CD14-positive monocyte (primary cell): ENCODE measurements around the gene DIAPH2. TPM values are rescaled to one million over a fixed set of nuclear protein-coding genes. Genes with fewer than 3 reads are reported as not detected.

ENCODE experiments used
- DNase-seq, 3 donors: peaks; one replicate each; pipeline ENCODE4 v3.0.0-alpha.2; 2011 to 2022
- H2AFZ ChIP-seq: 2 replicates; pipeline ENCODE4 v1.6.0; 2012; ENCODE audit warnings: mild to moderate bottlenecking, low read depth, low read length, inconsistent platforms; ENCODE audit not compliant: insufficient read depth, poor library complexity, severe bottlenecking
- H3K27ac ChIP-seq, 2 donors: 1 replicate in 1 of 2; 2 replicates in 1 of 2; pipeline ENCODE4 v1.5.1; 2012 to 2013; ENCODE audit warnings: low read length in 2 of 2, control low read depth in 1 of 2, inconsistent platforms in 1 of 2, low read depth in 1 of 2, mild to moderate bottlenecking in 1 of 2
- H3K27me3 ChIP-seq, 2 donors: one replicate each; pipeline versions ENCODE4 v1.6.0 to v1.6.1; 2011 to 2013; ENCODE audit warnings: low read length in 2 of 2; ENCODE audit not compliant: control insufficient read depth in 2 of 2, insufficient read depth in 2 of 2
- H3K36me3 ChIP-seq, 2 donors: replicated peaks in 1 of 2; 1 replicate in 1 of 2; 2 replicates in 1 of 2; pipeline versions ENCODE4 v1.5.1 to v1.6.1; 2012 to 2013; ENCODE audit warnings: low read length in 2 of 2, control low read depth in 1 of 2, inconsistent platforms in 1 of 2, mild to moderate bottlenecking in 1 of 2; ENCODE audit not compliant: insufficient read depth in 2 of 2, control insufficient read depth in 1 of 2
- H3K4me1 ChIP-seq, 2 donors: 1 replicate in 1 of 2; 2 replicates in 1 of 2; pipeline versions ENCODE4 v1.5.1 to v1.6.1; 2012 to 2013; ENCODE audit warnings: low read length in 2 of 2, control low read depth in 1 of 2, inconsistent platforms in 1 of 2, mild to moderate bottlenecking in 1 of 2, moderate library complexity in 1 of 2; ENCODE audit not compliant: insufficient read depth in 2 of 2, control insufficient read depth in 1 of 2
- H3K4me2 ChIP-seq: replicated peaks from 2 replicates; pipeline ENCODE3; 2012; ENCODE audit warnings: low read length, moderate library complexity, mild to moderate bottlenecking; ENCODE audit not compliant: poor library complexity, severe bottlenecking; ENCODE audit errors: extremely low read depth
- H3K4me3 ChIP-seq, 3 experiments: fragments of 200-600 bp in 1 of 3; sonication (generic) in 1 of 3; replicated peaks in 1 of 3; 1 replicate in 2 of 3; 2 replicates in 1 of 3; pipeline ENCODE4 v1.5.1; 2011 to 2013; ENCODE audit warnings: low read length in 3 of 3, mild to moderate bottlenecking in 3 of 3, control low read depth in 2 of 3, low read depth in 2 of 3, inconsistent platforms in 1 of 3, moderate library complexity in 1 of 3
- H3K79me2 ChIP-seq: 2 replicates; pipeline ENCODE4 v1.6.0; 2012; ENCODE audit warnings: mild to moderate bottlenecking, control low read depth, inconsistent platforms, low read length, moderate library complexity; ENCODE audit not compliant: insufficient read depth
- H3K9ac ChIP-seq: 2 replicates; pipeline ENCODE4 v1.6.0; 2017; ENCODE audit warnings: low read length, mild to moderate bottlenecking; ENCODE audit not compliant: insufficient read depth, poor library complexity, severe bottlenecking
- H3K9me3 ChIP-seq, 2 donors: replicated peaks in 1 of 2; 1 replicate in 1 of 2; 2 replicates in 1 of 2; pipeline versions ENCODE4 v1.5.1 to v1.6.1; 2012 to 2013; ENCODE audit warnings: low read length in 2 of 2, control low read depth in 1 of 2; ENCODE audit not compliant: control insufficient read depth in 1 of 2, insufficient read depth in 1 of 2
- H4K20me1 ChIP-seq: 2 replicates; pipeline ENCODE4 v1.6.0; 2012; ENCODE audit warnings: mild to moderate bottlenecking, low read length, control low read depth, moderate library complexity; ENCODE audit not compliant: insufficient read depth
- H3K27ac Mint-ChIP-seq, 7 donors: one replicate each; pipeline ENCODE4 v1.8.0; 2020; ENCODE audit warnings: mild to moderate bottlenecking in 7 of 7, mixed read lengths in 7 of 7, moderate library complexity in 6 of 7, inconsistent platforms in 2 of 7
- H3K27me3 Mint-ChIP-seq, 3 donors: one replicate each; pipeline ENCODE4 v1.8.0; 2021 to 2022; ENCODE audit warnings: low read depth in 3 of 3, mild to moderate bottlenecking in 3 of 3, mixed read lengths in 3 of 3, moderate library complexity in 3 of 3, inconsistent platforms in 1 of 3
- H3K36me3 Mint-ChIP-seq, 2 donors: one replicate each; pipeline ENCODE4 v1.8.0; 2020; ENCODE audit warnings: mixed read lengths in 2 of 2, inconsistent platforms in 1 of 2, mild to moderate bottlenecking in 1 of 2
- H3K4me1 Mint-ChIP-seq: one replicate; pipeline ENCODE4 v1.8.0; 2020; ENCODE audit warnings: mild to moderate bottlenecking, mixed read lengths
- H3K4me3 Mint-ChIP-seq, 2 donors: one replicate each; pipeline ENCODE4 v1.8.0; 2020; ENCODE audit warnings: mild to moderate bottlenecking in 2 of 2, mixed read lengths in 2 of 2, moderate library complexity in 1 of 2
- H3K9me3 Mint-ChIP-seq, 7 donors: one replicate each; pipeline ENCODE4 v1.8.0; 2020 to 2022; ENCODE audit warnings: mixed read lengths in 7 of 7, mild to moderate bottlenecking in 6 of 7, moderate library complexity in 6 of 7, inconsistent platforms in 2 of 7
- CTCF ChIP-seq: fragments of 200-600 bp; IDR thresholded peaks from one replicate; pipeline ENCODE4 v1.8.0; 2022; ENCODE audit warnings: antibody characterized with exemption, mild to moderate bottlenecking
- WGBS: methylation state at CpG from one replicate; pipeline ENCODE4 v1.1.5; 2013; ENCODE audit warnings: missing lambda C conversion rate; ENCODE audit not compliant: insufficient coverage; 5-methylcytosine and 5-hydroxymethylcytosine counted together
- intact Hi-C, 2 donors: fragments of 100-400 bp; cut with micrococcal nuclease; formaldehyde crosslinking; loops; one replicate each; pipeline versions ENCODE4 v1.15.0 to v1.15.1; 2023
- polyA plus RNA-seq, 3 donors: library from polyadenylated mRNA; depleted of rRNA in 1 of 3; unstranded in 2 of 3; stranded (reverse) in 1 of 3; fragments of 300-500 nt in 2 of 3; fragments of >200 nt in 1 of 3; fragmentation: Illumina TruSeq in 2 of 3; gene quantifications; 1 replicate in 2 of 3; 2 replicates in 1 of 3; pipeline ENCODE4 v1.2.3, GENCODE V29; 2012 to 2021

The DIAPH2 gene
- polyA plus RNA-seq, 3 donors: 9.5 to 20.5 (median 11.4) TPM

GRCh38 chrX:97070346-97070745 is 385.7 kb downstream of the DIAPH2 start:
- Histone ChIP-seq H3K4me3 (no peak overlapping the region), H3K4me1 (no peaks in the 10 kb centered on the region), H3K27me3 (no peaks in the 10 kb centered on the region), H4K20me1 (no peaks in the 10 kb centered on the region), H3K27ac (no peak overlapping the region), H3K36me3 (peaks cover 8 to 18% of the 10 kb centered on the region in 2 donors), H3K4me2 (no peak overlapping the region), H3K9me3 (no peaks in the 10 kb centered on the region), H3K79me2 (no peaks in the 10 kb centered on the region), H2AFZ (no peak overlapping the region), H3K9ac (no peak overlapping the region)
- no peaks in the 10 kb centered on the region for H3K9me3 Mint-ChIP-seq
- no peak overlapping the region for H3K4me3 Mint-ChIP-seq
- DNase-seq: no peak
- peaks cover 18 to 20% of the 10 kb centered on the region in 2 donors for H3K36me3 Mint-ChIP-seq
- intact Hi-C loops: no loop called here
- WGBS: no CpG with 5 or more reads among the region's 1 CpG
- H3K27me3 Mint-ChIP-seq: peaks cover 0 to 3% (median 0%) of the 10 kb centered on the region in 3 donors
- H3K4me1 Mint-ChIP-seq: no peaks in the 10 kb centered on the region
- no peak overlapping the region for H3K27ac Mint-ChIP-seq
- TF ChIP-seq CTCF: no peak

- Histone ChIP-seq H3K36me3 (peaks cover 25 to 39% of the 10 kb centered on the region in 2 donors), H3K4me1 (no peaks in the 10 kb centered on the region), H3K4me2 (no peak overlapping the region), H3K9ac (no peak overlapping the region), H2AFZ (no peak overlapping the region), H3K79me2 (no peaks in the 10 kb centered on the region), H3K27ac (no peak overlapping the region), H3K9me3 (no peaks in the 10 kb centered on the region), H3K27me3 (no peaks in the 10 kb centered on the region), H3K4me3 (no peak overlapping the region), H4K20me1 (no peaks in the 10 kb centered on the region)
- H3K4me3 Mint-ChIP-seq: no peak overlapping the region
- peaks cover 0 to 5% (median 0%) of the 10 kb centered on the region in 3 donors for H3K27me3 Mint-ChIP-seq
- DNase-seq: no peak
- H3K4me1 Mint-ChIP-seq: no peaks in the 10 kb centered on the region
- intact Hi-C loops: no loop called here
- H3K9me3 Mint-ChIP-seq: no peaks in the 10 kb centered on the region
- no peak for TF ChIP-seq CTCF
- H3K36me3 Mint-ChIP-seq: peaks cover 29 to 32% of the 10 kb centered on the region in 2 donors
- no peak overlapping the region for H3K27ac Mint-ChIP-seq
These were observed 389.8 kb downstream of the DIAPH2 start for GRCh38 chrX:97074400-97074799.
